Mononuclear cell (primary cell): ENCODE measurements around the gene MARK4. TPM values are rescaled to one million over a fixed set of nuclear protein-coding genes. Genes with fewer than 3 reads are reported as not detected.
"Not testable (repeated sequence)": the region's sequence is repeated elsewhere in the genome, so short reads cannot be mapped to it uniquely, and the experiment has no call there.

ENCODE experiments used
- H3K27me3 ChIP-seq: 2 replicates; pipeline ENCODE4 v1.6.0; 2011; ENCODE audit warnings: low read length, control low read depth; ENCODE audit not compliant: insufficient read depth
- H3K4me1 ChIP-seq: 2 replicates; pipeline ENCODE4 v1.5.1; 2011; ENCODE audit warnings: mild to moderate bottlenecking, low read length, control low read depth; ENCODE audit not compliant: insufficient read depth
- H3K4me3 ChIP-seq: 2 replicates; pipeline ENCODE4 v1.5.1; 2011; ENCODE audit warnings: mild to moderate bottlenecking, low read length, moderate library complexity
- H3K9me3 ChIP-seq: 2 replicates; pipeline ENCODE4 v1.5.1; 2011; ENCODE audit warnings: low read depth, mild to moderate bottlenecking, control low read depth, low read length
- total RNA-seq: library from RNA; depleted of rRNA; stranded (reverse); fragments of >200 nt; gene quantifications from one replicate; pipeline ENCODE4 v1.2.3, GENCODE V29; 2012

MARK4 gene
- total RNA-seq, 1 donor = 12.9 TPM

DNA sequence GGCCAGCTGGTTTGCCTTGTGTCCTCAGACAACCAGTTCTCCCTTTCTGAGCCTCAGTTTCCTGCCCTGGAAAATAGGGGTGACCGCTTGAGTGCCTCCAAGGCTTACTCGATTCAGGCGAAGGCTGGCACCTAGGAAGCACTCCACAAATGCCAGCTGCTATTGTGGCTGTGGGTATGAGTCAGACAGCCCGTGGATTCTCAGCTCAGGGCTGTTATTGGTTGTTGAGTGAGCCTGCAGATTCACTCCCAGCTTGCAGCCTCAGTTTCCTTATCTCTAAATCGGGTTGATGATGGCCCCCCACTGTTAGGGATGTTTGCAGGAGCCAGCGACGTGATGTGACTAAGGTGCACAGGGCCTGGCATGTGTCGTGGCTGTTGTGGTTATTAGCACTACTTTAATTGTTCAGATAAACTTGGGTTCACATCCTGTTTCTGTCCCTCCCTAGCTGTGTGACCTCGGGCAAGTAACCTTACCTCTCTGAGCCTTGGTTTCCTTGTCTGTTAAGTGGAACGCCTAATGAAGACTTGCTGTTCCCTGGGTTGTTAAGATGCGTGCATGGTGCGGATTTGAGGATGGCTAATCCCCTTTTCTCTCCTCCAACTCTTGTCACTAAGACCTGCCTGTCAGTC is 2.4 kb downstream of the MARK4 start:
- Histone ChIP-seq H3K4me1 (peaks cover 38% of the 10 kb centered on the region), H3K9me3 (no peaks in the 10 kb centered on the region), H3K4me3 (no peak overlapping the region), H3K27me3 (no peaks in the 10 kb centered on the region)

DNA sequence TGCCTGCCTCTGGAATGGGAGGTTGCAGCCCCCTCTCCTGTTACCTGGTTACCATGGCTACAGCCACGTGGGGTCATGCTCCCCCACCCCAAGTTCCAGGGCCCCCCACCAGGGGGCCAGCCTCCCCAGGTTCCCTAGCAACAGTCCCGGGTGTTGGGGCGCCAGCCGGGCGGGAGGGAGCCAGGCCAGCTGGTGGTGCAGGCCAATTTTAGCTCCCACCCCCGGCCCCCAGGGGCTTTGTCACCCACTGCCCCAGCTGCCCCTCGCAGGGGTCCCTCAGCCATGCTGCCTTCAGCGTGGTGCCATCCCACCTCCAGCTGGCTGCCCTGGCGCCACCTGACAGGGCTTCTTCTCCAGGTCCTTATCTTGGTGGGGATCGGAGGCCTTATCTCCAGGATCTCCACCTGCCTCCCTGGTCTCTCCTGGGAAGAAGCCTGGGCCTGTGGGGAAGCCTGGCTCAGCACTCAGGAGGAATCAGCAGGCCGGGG is 3.0 kb downstream of the MARK4 start:
- no peak overlapping the region for H3K4me3 ChIP-seq
- H3K4me1 ChIP-seq = peaks cover 33% of the 10 kb centered on the region
- no peaks in the 10 kb centered on the region for H3K9me3 ChIP-seq
- no peaks in the 10 kb centered on the region for H3K27me3 ChIP-seq

DNA sequence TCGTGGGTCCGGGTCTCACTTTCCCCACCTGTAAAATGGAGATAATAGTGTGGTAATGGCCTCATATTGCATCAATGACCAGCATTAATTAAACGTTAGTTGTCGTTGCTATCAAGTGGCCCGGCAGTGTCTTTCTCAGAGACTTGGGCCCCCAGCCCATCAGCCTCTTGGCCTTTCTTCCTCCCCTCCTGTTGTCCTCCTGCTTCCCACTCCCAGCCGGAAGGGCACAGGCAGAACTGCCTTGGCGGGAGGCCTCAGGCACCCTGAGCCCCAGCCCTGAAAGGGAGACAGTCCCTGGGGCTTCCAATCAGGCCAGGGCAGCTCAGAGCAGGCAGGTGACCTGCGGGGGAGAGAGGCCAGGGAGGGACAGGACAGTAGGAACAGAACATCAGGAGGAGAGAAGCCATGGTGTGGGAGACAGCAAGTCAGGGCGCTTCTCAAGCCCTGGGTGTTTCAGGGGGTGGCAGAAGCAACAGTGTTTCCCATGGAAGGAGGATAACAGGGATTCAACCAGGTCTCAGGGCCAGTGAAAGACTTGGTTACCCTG is 4.6 kb downstream of the MARK4 start:
- H3K4me1 ChIP-seq = peaks cover 28% of the 10 kb centered on the region
- no peak overlapping the region for H3K4me3 ChIP-seq
- H3K27me3 ChIP-seq = no peaks in the 10 kb centered on the region
- no peaks in the 10 kb centered on the region for H3K9me3 ChIP-seq

DNA sequence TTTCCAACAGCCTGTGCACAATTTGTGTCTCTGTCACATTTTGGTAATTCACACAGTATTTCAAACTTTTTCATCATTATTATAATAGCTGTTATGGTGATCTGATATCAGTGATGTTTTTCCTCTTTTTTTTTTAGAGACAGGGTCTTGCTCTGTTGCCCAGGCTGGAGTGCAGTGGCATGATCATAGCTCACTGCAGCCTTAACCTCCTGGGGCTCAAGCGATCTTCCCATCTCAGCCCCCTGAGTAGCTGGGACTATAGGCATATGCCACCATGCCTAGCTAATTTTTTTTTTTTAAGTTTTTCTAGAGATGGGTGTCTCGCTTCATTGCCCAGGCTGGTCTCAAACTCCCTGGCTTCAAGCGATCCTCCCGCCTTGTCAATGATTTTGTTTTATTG is 5.8 kb downstream of the MARK4 start:
- Histone ChIP-seq H3K4me3 (no peak overlapping the region), H3K4me1 (peaks cover 26% of the 10 kb centered on the region), H3K27me3 (no peaks in the 10 kb centered on the region), H3K9me3 (no peaks in the 10 kb centered on the region)

DNA sequence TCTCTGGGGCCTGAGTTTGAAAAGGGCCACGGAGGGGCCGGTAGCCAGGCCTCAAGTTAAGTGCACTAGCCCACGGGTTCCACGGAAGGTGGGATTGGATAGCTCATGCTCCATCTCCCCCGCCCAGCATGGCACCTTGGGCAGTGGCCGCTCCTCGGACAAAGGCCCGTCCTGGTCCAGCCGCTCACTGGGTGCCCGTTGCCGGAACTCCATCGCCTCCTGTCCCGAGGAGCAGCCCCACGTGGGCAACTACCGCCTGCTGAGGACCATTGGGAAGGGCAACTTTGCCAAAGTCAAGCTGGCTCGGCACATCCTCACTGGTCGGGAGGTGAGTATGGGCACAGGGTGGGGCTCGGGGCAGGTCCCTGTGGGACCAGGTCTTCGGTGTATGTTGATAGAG is 7.8 kb downstream of the MARK4 start:
- no peaks in the 10 kb centered on the region for H3K9me3 ChIP-seq

DNA sequence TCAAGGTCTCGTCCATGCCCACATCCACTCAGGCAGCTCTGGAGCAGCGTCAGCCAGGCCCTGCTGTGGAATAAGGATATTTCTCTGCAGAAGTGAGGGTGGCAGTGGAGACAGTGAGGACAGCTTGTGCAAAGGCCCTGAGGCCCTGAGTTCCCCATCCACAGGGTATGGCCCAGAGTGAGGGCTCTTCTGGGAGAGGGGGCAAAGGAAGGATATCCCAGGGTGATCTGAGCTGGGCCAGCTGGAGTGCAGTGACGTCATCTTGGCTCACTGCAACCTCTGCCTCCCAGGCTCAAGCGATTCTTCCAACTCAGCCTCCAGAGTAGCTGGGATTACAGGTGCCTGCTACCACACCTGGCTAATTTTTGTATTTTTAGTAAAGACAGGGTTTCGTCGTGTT is 11.5 kb downstream of the MARK4 start:
- Histone ChIP-seq H3K27me3 (no peaks in the 10 kb centered on the region), H3K4me3 (no peak overlapping the region), H3K9me3 (no peaks in the 10 kb centered on the region), H3K4me1 (no peaks in the 10 kb centered on the region)

More for the DNA sequence above, 7.8 kb downstream of the MARK4 start:
- H3K4me3 ChIP-seq = no peak overlapping the region
- H3K4me1 ChIP-seq = peaks cover 6% of the 10 kb centered on the region
- H3K27me3 ChIP-seq = no peaks in the 10 kb centered on the region

DNA sequence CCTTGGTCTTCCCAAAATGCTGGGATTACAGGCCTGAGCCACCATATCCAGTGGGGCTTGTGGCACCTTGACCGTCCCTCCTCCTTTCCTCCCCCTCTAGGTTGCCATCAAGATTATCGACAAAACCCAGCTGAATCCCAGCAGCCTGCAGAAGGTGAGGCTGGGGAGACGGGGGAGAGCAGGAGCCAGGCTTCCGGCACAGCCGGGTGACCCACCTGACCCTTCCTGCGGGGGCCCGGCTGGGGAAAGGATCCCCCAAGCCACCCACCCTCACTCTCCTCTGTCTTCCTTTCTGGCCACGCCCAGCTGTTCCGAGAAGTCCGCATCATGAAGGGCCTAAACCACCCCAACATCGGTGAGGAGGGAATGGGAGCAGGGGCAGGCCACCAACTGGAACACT is 11.9 kb downstream of the MARK4 start:
- no peaks in the 10 kb centered on the region for H3K9me3 ChIP-seq
- H3K27me3 ChIP-seq = no peaks in the 10 kb centered on the region
- H3K4me3 ChIP-seq = no peak overlapping the region
- H3K4me1 ChIP-seq = no peaks in the 10 kb centered on the region

DNA sequence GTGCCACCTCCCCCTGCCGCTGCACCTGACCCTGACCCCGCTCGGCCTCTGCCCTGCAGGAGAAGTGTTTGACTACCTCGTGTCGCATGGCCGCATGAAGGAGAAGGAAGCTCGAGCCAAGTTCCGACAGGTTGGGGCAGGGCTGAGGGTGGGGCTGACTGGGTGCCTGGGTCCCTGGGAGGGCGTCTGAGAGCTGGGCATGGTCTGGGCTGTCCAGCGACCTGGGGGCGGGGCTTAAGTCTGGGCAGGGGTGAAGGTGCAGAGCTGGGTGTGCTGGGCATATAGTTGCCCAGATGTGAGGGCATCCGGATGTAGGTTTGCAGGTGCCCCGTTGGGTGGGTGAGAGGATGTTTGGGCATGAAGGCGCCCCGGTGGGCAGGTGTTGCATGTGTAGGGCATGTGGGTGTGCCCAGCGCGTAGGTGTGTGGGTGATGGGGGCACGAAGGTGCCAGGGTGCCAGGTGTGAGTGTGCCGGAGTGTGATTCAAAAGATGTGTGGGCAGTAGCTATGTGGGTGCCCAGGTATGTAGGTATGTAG is 13.8 kb downstream of the MARK4 start:
- H3K9me3 ChIP-seq = no peaks in the 10 kb centered on the region
- H3K4me1 ChIP-seq = no peaks in the 10 kb centered on the region
- no peak overlapping the region for H3K4me3 ChIP-seq
- no peaks in the 10 kb centered on the region for H3K27me3 ChIP-seq

DNA sequence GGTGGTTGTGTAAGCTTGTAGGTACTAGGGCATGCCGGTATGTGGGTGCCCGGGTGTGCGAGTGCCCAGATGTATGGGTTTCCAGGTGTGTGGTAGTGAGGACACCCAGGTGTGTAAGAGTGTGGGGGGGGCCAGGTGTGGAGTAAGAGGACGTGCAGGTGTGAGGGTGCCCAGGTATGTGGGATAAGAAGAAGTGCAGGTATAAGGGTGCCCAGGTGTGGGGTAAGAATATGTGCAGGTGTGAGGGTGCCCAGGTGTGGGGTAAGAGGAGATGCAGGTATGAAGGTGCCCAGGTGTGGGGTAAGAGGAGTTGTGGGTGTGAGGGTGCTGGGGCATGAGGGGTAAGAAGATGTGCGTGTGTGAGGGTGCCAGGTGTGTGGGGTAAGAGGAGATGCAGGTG is 14.3 kb downstream of the MARK4 start:
- no peaks in the 10 kb centered on the region for H3K4me1 ChIP-seq
- no peak overlapping the region for H3K4me3 ChIP-seq
- H3K27me3 ChIP-seq = no peaks in the 10 kb centered on the region
- H3K9me3 ChIP-seq = no peaks in the 10 kb centered on the region

DNA sequence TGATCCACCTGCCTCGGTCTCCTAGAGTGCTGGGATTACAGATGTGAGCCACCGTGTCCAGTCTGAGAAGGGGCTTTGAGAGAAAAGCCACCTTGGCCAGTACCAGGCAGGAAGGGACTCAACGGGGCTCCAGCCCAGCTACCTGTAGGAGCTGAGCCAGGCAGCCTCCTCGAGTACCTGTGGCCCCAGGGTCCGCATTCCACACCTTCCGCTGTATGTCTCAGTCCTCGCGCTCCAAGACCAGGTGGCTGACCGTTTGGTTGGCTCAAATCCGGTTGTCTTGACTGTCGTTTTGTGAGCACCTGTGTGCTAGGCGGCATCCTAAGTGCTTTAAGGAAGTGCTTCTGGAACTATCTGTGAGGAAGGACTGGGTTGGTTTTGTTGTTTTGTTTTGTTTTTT is 16.2 kb downstream of the MARK4 start:
- Histone ChIP-seq H3K4me1 (no peaks in the 10 kb centered on the region), H3K27me3 (no peaks in the 10 kb centered on the region), H3K4me3 (no peak overlapping the region), H3K9me3 (no peaks in the 10 kb centered on the region)

DNA sequence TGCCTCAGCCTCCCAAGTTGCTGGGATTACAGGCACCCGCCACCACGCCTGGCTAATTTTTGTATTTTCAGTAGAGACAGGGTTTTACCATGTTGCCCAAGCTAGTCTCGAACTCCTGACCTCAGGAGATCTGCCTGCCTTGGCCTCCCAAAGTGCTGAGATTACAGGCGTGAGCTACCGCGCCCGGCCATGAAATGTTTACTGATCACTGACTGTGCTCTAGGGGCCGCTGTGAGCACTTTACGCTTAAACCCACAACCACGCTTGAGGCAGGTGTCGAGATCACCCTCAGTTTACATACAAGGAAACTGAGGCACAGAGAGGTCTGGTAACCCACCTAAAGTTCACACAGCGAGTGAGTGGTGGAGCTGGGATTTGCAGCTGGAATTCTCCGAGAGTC is 18.9 kb downstream of the MARK4 start:
- H3K27me3 ChIP-seq, H3K4me1 ChIP-seq, H3K9me3 ChIP-seq, H3K4me3 ChIP-seq: not testable (repeated sequence)

DNA sequence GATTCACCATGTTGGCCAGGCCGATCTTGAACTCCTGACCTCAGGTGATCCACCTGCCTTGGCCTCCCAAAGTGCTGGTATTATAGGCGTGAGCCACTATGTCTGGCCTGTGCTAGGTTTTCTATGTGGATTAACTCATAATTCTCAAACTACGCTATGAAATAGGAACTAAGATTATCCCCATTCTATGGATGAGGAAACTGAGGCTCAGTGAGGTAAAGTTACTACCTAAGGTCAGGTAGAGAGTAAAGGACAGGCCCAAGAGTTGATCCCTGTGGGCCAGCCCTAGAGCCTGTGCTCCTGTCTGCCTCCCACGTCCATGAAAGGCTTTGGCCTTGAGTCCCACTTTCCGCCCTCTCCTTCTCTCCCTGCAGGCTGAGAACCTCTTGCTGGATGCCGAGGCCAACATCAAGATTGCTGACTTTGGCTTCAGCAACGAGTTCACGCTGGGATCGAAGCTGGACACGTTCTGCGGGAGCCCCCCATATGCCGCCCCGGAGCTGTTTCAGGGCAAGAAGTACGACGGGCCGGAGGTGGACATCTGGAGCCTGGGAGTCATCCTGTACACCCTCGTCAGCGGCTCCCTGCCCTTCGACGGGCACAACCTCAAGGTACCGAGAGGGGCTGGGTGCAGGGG is 20.1 kb downstream of the MARK4 start:
- Histone ChIP-seq H3K4me1 (no peaks in the 10 kb centered on the region), H3K27me3 (no peaks in the 10 kb centered on the region), H3K9me3 (no peaks in the 10 kb centered on the region), H3K4me3 (no peak overlapping the region)

DNA sequence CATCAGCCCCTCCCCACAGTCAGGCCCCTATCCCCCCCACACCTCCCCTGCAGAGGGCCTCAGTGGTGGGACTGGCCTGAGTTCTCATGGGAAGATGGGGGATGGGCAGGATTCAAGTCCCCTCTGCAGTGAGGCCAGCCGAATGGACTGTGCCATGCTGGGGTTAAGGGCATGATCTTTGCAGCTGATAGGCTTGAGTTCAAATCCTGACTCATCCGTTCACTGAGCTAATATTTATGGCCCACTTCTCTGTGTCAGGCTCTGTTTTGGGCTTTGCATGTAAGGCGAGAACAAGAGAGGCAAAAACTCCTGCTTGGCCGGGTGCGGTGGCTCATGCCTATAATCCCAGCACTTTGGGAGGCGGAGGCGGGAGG is 20.7 kb downstream of the MARK4 start:
- H3K4me1 ChIP-seq = no peaks in the 10 kb centered on the region
- no peaks in the 10 kb centered on the region for H3K27me3 ChIP-seq
- no peak overlapping the region for H3K4me3 ChIP-seq
- no peaks in the 10 kb centered on the region for H3K9me3 ChIP-seq

DNA sequence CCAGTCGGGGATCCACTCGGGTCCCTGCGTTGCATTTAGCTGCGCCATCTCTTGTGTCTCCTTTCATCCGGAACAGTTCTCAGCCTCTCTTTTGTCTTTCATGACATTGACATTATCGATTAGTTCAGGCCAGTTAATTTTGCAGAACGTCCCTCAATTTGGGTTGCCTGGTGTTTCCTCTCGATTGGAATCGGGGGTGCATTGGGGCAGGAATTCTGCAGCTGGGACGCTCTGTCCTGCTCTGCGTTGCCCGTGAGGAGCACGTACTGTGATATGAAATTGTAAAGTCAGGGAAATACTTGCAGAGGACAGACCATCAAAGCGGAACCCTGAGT is 22.4 kb downstream of the MARK4 start:
- Histone ChIP-seq H3K4me1 (no peaks in the 10 kb centered on the region), H3K4me3 (no peak overlapping the region), H3K27me3 (no peaks in the 10 kb centered on the region), H3K9me3 (no peaks in the 10 kb centered on the region)

DNA sequence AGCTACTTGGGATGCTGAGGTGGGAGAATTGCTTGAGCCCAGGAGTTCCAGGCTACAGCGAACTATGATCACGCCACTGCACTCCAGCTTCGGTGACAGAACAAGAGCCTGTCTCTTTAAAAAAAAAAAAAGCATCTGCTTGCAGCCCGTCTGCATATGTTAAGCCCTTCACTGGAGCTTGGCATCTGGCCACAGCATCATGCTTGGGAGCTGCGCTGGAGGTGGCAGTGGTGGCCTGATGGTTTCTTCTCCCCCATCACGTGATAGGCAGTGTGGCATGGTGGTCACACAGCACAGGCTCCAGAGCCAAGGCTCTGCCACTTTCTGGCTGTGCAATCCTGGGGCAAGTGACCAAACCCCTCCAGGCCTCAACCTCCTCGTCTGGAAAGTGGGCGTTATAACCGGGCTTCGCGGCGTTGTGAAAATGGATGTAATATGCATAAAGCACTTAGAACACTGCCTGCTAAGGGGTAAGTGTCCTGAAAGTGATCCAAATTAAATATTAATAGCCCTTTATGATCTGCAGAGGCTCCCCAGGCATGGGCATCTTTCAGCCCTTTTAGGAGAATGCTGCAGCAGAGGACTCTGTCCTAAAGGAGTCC is 24.4 kb downstream of the MARK4 start:
- Histone ChIP-seq H3K4me1 (no peaks in the 10 kb centered on the region), H3K4me3 (no peak overlapping the region), H3K9me3 (no peaks in the 10 kb centered on the region), H3K27me3 (no peaks in the 10 kb centered on the region)
